ENCODE measurements around the gene ARL5B.

The ARL5B gene

GRCh38 chr10:18658271-18659124 is 733 bp upstream of the ARL5B start:
- DNase-seq (ENCODE audit: low read depth) = peak; percentile 13

GRCh38 chr10:18659819-18660535 is 746 bp downstream of the ARL5B start:
- no peak for DNase-seq (ENCODE audit: low read depth)

GRCh38 chr10:18660816-18661431 is 1.7 kb downstream of the ARL5B start:
- DNase-seq (ENCODE audit: low read depth) = no peak

GRCh38 chr10:18664841-18665478 is 5.7 kb downstream of the ARL5B start:
- no peak for DNase-seq (ENCODE audit: low read depth)

- no peak for DNase-seq (ENCODE audit: low read depth)
These were observed 6.8 kb downstream of the ARL5B start for GRCh38 chr10:18665815-18666558.

- no peak for DNase-seq (ENCODE audit: low read depth)
These were observed 7.6 kb downstream of the ARL5B start for GRCh38 chr10:18666810-18667209.

GRCh38 chr10:18668026-18668425 is 8.8 kb downstream of the ARL5B start:
- no peak for DNase-seq (ENCODE audit: low read depth)

GRCh38 chr10:18675086-18675801 is 16.0 kb downstream of the ARL5B start:
- no peak for DNase-seq (ENCODE audit: low read depth)

- DNase-seq (ENCODE audit: low read depth) = no peak
These were observed 21.5 kb downstream of the ARL5B start for GRCh38 chr10:18680754-18681153.

- no peak for DNase-seq (ENCODE audit: low read depth)
These were observed 22.1 kb downstream of the ARL5B start for GRCh38 chr10:18681366-18681765.

GRCh38 chr10:18681971-18682411 is 22.8 kb downstream of the ARL5B start:
- DNase-seq (ENCODE audit: low read depth) = no peak

- DNase-seq (ENCODE audit: low read depth) = no peak
These were observed 24.2 kb downstream of the ARL5B start for GRCh38 chr10:18683427-18683826.

GRCh38 chr10:18684416-18684815 is 25.2 kb downstream of the ARL5B start:
- DNase-seq (ENCODE audit: low read depth) = no peak

- no peak for DNase-seq (ENCODE audit: low read depth)
These were observed 25.7 kb downstream of the ARL5B start for GRCh38 chr10:18684953-18685352.

GRCh38 chr10:18685555-18685954 is 26.3 kb downstream of the ARL5B start:
- DNase-seq (ENCODE audit: low read depth) = no peak

- DNase-seq (ENCODE audit: low read depth) = no peak
These were observed 28.0 kb downstream of the ARL5B start for GRCh38 chr10:18687195-18687594.

- DNase-seq (ENCODE audit: low read depth) = no peak
These were observed 28.5 kb downstream of the ARL5B start for GRCh38 chr10:18687706-18688105.

- DNase-seq (ENCODE audit: low read depth) = no peak
These were observed 30.3 kb downstream of the ARL5B start for GRCh38 chr10:18689498-18689897.

GRCh38 chr10:18690541-18690940 is 31.3 kb downstream of the ARL5B start:
- DNase-seq (ENCODE audit: low read depth) = no peak

- DNase-seq (ENCODE audit: low read depth) = no peak
These were observed 40.9 kb downstream of the ARL5B start for GRCh38 chr10:18699849-18700840.
